ENCODE data around the gene TBX4.

TBX4 gene

DNA sequence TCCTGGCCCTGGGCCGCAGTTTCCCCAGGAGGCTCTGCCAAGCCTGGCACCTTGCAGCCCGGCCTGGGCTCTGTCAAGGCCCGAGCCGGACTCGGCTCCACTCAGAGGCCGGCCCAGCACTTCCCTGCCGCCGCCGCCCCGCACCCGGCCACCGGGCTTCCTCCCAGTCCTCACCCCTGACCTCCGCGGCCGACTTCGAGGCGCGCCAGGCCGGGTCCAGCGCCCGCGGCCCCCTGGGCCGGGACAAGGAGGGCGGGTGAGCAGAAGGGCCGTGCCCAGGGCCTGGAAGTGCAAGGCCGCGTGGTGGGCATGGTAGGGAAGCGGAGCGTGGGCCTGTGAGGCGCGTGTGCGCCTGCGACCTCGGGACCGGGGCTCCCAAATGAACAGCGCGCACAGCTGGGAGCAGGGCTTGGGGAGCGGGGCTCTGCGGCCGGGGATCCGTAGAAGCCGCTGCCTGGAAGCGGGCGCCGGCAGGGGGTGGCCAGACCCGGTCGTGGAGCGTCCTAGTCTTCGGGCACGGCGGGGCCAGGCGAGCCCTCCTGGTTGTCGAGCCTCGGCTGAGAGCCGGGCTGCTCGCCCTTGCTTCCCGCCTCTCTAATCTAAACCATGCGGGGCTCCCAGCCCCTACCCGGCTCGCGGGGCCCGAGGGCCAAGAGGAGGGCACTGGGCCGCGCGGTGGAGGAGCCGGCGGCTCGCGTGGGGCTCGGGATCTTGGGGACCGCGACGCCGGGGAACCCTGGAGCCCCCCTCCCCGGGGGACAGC lies 503 bp upstream of the TBX4 start:
- peak; percentile 64 for DNase-seq (ENCODE audit: low spot score)
- Histone ChIP-seq H3K27ac (no peak overlapping the region), H3K4me3 (peak overlapping the region; percentile 61)
- TF ChIP-seq, protein P1, sequence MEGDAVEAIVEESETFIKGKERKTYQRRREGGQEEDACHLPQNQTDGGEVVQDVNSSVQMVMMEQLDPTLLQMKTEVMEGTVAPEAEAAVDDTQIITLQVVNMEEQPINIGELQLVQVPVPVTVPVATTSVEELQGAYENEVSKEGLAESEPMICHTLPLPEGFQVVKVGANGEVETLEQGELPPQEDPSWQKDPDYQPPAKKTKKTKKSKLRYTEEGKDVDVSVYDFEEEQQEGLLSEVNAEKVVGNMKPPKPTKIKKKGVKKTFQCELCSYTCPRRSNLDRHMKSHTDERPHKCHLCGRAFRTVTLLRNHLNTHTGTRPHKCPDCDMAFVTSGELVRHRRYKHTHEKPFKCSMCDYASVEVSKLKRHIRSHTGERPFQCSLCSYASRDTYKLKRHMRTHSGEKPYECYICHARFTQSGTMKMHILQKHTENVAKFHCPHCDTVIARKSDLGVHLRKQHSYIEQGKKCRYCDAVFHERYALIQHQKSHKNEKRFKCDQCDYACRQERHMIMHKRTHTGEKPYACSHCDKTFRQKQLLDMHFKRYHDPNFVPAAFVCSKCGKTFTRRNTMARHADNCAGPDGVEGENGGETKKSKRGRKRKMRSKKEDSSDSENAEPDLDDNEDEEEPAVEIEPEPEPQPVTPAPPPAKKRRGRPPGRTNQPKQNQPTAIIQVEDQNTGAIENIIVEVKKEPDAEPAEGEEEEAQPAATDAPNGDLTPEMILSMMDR (IDR thresholded peaks at IDR 0.05) = no peak

DNA sequence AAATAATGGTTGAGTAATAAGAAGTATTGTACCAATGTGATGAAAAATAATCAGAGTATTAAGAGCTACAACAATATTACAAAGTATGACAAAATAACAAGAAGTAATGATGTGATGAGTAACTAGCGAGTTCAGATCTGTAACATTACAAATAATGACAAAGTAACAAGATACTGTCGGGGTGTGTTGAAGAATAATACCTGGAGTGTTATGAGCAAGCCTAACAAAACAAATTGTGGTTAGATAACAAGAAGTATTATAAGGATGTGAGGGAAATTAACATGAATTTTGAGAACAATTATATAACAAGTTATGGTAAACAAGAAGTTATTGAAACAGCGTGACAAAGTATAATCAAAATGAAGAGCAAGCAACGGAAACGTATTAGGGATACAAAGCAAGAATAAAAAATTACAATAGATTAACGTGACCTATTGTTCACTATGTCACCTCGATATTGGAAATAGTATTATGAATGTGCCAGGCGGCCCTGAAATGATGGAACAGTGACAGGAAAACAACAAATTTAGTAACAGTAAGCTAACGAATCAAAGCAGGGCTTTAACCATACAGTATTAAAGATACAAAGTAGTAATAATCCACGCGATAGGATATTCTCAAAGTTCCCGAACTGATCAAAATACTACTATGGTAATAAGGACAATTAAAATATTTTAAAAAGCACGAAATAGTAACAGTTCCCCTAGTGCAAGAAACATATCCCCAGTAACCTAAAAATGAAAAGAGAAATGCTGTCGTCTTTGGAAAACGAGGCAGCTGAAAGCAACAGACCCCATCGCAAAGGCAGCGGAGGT lies 1.6 kb downstream of the TBX4 start:
- Histone ChIP-seq H3K4me3 (no peak overlapping the region), H3K27ac (no peak overlapping the region)
- TF ChIP-seq, protein P1 (IDR thresholded peaks at IDR 0.05) = no peak
- DNase-seq (ENCODE audit: low spot score) = no peak

DNA sequence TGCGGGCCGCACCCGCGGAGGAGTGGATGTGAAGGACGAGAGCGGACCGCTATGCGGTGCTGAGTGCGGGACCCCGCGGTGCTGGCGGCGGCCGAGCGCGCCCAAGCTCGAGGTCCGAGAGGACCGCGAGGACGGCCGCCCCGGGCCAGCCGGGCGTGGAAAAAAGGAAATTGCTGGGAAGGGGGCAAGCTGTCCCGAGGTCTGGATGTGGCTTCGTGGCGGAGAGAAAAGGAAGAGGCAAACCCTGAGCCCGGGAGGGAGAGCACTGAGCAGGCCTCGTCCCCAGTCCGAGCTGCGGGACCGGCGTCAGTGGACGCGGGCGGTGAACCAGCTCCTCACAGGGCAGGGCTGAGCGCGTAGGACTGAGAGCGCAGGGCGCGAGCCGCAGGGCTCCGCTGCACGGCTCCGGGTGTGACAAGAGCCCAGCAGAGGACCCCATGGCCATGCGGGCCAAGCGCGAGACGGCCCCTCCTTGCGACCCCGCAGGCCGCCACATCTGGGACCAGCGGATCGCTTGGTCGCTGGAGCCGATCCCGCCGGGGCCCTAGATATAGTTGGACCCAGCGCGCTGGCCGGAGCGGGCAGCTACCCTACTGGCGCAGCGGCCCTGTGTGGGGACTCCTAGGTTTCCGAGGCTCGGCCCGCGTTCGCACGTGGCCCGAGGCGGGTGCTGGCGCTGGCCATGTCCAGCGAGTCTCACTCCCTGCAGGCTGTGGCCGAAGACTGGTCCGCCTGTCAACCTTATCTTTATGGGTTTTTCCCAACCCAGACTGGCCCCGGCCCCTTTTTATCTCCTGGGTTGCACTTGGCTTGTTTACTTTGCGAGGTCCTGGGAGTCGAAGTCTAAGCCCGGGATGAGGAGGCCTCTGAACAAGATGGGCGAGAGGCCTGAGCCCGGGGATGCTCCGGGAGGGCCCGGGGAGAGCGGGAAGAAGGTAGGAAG lies 2.4 kb downstream of the TBX4 start:
- TF ChIP-seq, protein P1 (IDR thresholded peaks at IDR 0.05) = no peak
- Histone ChIP-seq H3K4me3 (peak overlapping the region; percentile 3), H3K27ac (no peak overlapping the region)
- DNase-seq (ENCODE audit: low spot score) = peak; percentile 54

DNA sequence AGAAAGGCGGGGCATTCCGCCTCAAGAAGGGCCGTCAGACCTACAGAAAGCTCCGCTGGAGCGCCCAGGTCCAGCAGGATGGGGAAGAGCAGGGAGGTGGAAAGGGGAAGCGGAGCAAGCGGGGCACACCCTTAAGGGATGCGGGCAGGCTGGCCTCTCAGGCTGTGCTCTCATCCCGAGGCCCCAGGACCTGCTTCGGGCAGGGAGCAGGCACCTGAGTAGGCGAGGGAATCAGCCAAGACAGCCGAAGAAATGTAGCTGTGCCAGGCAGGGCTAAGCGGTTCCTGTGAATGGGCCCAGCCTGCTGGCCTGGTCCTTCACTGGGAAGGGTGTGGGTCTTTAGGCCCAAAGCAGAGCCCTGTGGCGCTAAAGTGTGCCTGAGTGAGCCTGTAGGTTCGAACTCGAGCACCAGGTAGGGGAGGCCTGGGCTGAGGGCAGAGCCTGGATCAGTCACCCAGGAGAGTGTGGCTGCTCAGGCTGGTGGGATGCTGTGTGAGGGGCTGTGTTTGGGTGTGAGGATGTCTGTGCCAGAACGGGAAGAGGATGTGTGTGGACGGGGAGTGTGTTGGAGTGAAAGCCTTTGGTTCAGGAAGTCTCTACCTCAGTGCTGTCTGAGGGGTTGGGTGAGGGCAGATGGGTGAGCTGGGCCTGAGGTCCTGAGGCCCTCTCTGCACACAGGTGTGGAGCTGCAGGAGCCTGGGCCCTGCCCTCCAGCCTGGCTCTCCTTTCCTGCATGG lies 3.3 kb downstream of the TBX4 start:
- TF ChIP-seq, protein P1 (IDR thresholded peaks at IDR 0.05) = no peak
- no peak for DNase-seq (ENCODE audit: low spot score)
- Histone ChIP-seq H3K27ac (no peak overlapping the region), H3K4me3 (no peak overlapping the region)

DNA sequence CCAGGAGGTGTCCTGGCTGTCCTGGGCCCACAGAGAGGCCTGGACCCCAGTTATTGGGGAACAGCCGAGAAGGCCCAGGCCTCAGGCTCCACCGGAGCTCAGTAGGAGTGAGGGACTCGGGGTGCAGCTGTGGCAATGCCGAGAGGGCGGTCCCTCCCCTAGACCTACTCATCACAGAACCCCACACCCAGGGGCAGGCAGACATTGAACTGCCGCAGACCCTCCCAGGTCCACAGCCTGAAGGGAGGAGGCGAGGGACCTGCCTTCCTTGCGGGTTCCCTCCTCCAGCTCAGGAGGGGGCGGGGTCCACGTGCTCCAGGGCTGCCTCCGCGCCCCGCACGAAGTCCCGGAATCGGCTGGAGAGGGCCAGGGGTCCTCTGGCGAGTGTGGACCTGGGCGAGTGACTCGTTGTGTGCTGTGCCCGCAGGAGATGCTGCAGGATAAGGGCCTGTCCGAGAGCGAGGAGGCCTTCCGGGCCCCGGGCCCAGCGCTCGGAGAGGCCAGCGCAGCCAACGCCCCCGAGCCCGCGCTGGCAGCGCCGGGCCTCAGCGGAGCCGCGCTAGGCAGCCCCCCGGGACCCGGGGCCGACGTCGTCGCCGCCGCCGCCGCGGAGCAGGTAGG lies 3.9 kb downstream of the TBX4 start:
- TF ChIP-seq, protein P1 (IDR thresholded peaks at IDR 0.05) = no peak
- peak; percentile 46 for DNase-seq (ENCODE audit: low spot score)

More for the DNA sequence above, 3.9 kb downstream of the TBX4 start:
- Histone ChIP-seq H3K4me3 (no peak overlapping the region), H3K27ac (no peak overlapping the region)

Data from coronary artery (tissue), 2 donors.